ENCODE results near the gene PARP15. TPM values are rescaled to one million over a fixed set of nuclear protein-coding genes. Genes with fewer than 3 reads are reported as not detected.

PARP15 gene
- total RNA-seq, 3 donors from 2014 or later: 1.2 to 2.0 (median 1.4) TPM

DNA sequence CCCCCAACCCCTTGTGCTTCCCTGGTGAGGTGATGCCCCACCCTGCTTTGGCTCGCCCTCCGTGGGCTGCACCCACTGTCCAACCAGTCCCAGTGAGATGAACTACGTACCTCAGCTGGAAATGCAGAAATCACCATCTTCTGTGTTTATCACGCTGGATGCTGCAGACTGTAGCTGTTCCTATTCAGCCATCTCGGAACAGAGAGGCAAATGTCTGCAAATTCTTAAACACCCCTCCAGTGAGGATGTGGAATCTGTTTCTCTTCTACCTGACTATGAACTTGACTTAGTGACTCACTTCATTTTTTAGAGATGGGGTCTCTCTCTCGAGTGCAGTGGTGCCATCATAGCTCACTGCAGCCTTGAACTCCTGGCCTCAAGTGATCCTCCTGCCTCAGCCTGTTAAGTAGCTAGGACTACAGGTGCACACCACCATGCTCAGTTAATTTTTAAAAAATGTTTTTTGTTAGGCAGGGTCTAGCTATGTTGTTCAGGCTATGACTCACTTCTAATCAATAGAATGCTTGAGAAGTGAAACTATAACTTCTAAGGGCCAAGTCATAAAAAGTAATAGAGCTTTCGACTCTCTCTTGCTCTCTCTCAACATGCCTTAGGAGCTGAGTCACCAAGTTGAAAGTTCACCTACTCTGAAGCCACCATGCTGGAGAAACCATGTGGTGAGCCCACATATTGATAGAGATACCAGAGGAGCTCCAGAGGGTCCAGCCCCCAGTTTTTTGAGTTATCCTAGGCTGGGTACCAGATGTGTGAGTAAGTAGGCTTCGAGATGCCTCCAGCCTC, 91.7 kb downstream of the PARP15 start:
- no peaks in the 10 kb centered on the region for H3K9me3 ChIP-seq
- H3K36me3 ChIP-seq (ENCODE audit: low read depth): no peaks in the 10 kb centered on the region
- DNase-seq (no peak), ATAC-seq (peak; percentile 97)
- intact Hi-C loops (cut with DNase I, micrococcal nuclease): no loop called here
- TF ChIP-seq, protein P1, sequence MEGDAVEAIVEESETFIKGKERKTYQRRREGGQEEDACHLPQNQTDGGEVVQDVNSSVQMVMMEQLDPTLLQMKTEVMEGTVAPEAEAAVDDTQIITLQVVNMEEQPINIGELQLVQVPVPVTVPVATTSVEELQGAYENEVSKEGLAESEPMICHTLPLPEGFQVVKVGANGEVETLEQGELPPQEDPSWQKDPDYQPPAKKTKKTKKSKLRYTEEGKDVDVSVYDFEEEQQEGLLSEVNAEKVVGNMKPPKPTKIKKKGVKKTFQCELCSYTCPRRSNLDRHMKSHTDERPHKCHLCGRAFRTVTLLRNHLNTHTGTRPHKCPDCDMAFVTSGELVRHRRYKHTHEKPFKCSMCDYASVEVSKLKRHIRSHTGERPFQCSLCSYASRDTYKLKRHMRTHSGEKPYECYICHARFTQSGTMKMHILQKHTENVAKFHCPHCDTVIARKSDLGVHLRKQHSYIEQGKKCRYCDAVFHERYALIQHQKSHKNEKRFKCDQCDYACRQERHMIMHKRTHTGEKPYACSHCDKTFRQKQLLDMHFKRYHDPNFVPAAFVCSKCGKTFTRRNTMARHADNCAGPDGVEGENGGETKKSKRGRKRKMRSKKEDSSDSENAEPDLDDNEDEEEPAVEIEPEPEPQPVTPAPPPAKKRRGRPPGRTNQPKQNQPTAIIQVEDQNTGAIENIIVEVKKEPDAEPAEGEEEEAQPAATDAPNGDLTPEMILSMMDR (IDR thresholded peaks at IDR 0.05): no peak
- no peaks in the 10 kb centered on the region for H3K4me1 ChIP-seq (ENCODE audit: low read depth)
- no peak overlapping the region for H3K4me3 ChIP-seq

DNA sequence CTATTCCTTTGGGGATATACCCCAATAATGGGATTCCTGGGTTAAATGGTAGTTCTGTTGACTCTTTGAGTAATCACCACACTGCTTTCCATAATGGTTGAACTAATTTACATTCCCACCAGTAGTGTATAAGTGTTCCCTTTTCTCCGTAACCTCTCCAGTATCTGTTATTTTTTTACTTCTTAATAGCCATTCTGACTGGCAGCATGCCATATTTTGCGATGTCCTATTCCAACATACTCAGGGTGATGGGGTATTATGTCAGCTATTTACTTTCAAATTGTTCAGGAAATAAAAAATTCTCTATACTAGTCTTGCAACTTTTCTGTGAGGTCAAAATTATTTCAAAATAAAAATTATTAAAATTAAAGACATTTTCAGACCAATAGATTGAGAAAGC, 94.1 kb downstream of the PARP15 start:
- intact Hi-C loops (cut with DNase I, micrococcal nuclease): loop anchor here in 1 of 2 donors (10.0 kb wide), 1 partner anchor 277 kb away; no protein-coding TSS in a partner anchor

DNA sequence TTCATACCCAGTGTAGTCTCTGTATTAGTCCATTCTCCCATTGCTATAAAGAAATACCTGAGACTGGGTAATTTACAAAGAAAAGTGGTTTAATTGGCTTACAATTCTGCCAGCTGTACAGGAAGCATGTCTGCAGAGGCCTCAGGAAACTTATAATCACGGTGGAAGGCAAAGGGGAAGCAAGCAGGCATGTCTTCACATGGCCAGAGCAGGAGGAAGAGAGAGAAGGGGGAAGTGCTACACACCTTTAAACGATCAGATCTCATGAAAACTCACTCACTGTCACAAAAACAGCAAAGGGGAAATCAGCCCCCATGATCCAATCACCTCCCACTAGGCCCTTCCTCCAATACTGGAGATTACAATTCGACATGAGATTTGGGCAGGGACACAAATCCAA, 96.9 kb downstream of the PARP15 start:
- no peak overlapping the region for H3K4me3 ChIP-seq
- H3K4me1 ChIP-seq (ENCODE audit: low read depth): peaks cover 5% of the 10 kb centered on the region
- no peaks in the 10 kb centered on the region for H3K9me3 ChIP-seq
- TF ChIP-seq, protein P1 (IDR thresholded peaks at IDR 0.05): no peak
- no peaks in the 10 kb centered on the region for H3K36me3 ChIP-seq (ENCODE audit: low read depth)
- DNase-seq (no peak), ATAC-seq (no peak)
- intact Hi-C loops (cut with DNase I, micrococcal nuclease): loop anchor here in 1 of 2 donors (10.0 kb wide), 1 partner anchor 280 kb away; no protein-coding TSS in a partner anchor

More for the DNA sequence above, 94.1 kb downstream of the PARP15 start:
- ATAC-seq: no peak
- no peaks in the 10 kb centered on the region for H3K9me3 ChIP-seq
- TF ChIP-seq, protein P1 (IDR thresholded peaks at IDR 0.05): no peak
- DNase-seq: no peak
- H3K36me3 ChIP-seq (ENCODE audit: low read depth): no peaks in the 10 kb centered on the region
- no peaks in the 10 kb centered on the region for H3K4me1 ChIP-seq (ENCODE audit: low read depth)
- H3K4me3 ChIP-seq: no peak overlapping the region

DNA sequence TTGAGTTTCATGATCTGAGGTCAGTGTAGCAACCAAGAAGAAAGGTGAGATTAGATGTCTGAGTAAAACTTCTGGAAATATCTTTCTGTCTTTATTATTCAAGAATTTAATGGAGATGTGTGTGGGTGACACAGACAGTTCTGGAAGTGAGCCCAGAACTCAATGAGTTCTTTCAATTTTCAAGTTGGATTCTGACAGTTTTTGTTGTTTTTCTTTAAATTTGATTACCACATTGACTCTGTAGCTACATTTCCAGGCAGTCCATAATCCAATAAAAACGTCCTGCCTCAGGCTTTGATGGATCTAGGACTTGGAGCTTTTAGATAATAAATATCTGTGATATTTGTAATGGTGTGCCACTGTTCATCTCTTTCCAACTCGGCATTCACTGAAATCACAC, 99.3 kb downstream of the PARP15 start:
- Histone ChIP-seq H3K9me3 (no peaks in the 10 kb centered on the region), H3K4me1 (ENCODE audit: low read depth) (peaks cover 13% of the 10 kb centered on the region), H3K4me3 (no peak overlapping the region), H3K36me3 (ENCODE audit: low read depth) (no peaks in the 10 kb centered on the region)
- intact Hi-C loops (cut with DNase I, micrococcal nuclease): loop anchor here (5.0 to 10.0 kb wide), 2 partner anchors 114 to 282 kb away; partner anchors contain the start of genes DTX3L (in 1 of the 2) and PARP9 (in 1 of the 2)
- TF ChIP-seq, protein P1 (IDR thresholded peaks at IDR 0.05): no peak
- ATAC-seq (no peak), DNase-seq (no peak)

DNA sequence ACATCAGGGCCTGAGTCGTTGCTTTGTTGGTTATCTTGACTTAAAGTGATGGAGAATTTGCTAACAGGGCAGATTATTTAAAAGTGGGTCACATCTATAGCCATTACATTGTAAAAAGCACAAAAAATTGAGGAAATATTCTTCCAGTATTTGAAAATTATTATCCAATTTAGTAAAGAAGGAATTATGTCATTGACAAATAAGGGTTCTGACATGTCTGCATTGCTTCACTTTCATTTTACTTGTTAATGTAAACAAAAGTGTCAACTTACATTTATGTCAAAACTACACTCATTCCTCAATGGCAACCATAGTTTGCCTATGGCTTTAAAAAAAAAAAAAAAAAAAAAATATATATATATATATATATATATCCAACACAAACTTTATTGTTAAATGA, 99.8 kb downstream of the PARP15 start:
- Histone ChIP-seq H3K36me3 (ENCODE audit: low read depth) (no peaks in the 10 kb centered on the region), H3K9me3 (no peaks in the 10 kb centered on the region), H3K4me3 (no peak overlapping the region), H3K4me1 (ENCODE audit: low read depth) (peaks cover 18% of the 10 kb centered on the region)
- DNase-seq (no peak), ATAC-seq (no peak)
- intact Hi-C loops (cut with DNase I, micrococcal nuclease): loop anchor here (5.0 to 10.0 kb wide), 2 partner anchors 115 to 282 kb away; partner anchors contain the start of genes DTX3L (in 1 of the 2) and PARP9 (in 1 of the 2)
- TF ChIP-seq, protein P1 (IDR thresholded peaks at IDR 0.05): no peak

Data from mucosa of descending colon (tissue), 3 donors.